Thymus (tissue), 11 donors: ENCODE data around the gene STRA6. TPM values are rescaled to one million over a fixed set of nuclear protein-coding genes. Genes with fewer than 3 reads are reported as not detected.
A peak's percentile ranks its signal among the peaks of the same experiment; 100 is the strongest.

Experiments
- DNase-seq, 9 donors: peaks; one replicate each; pipeline ENCODE4 v3.0.0-alpha.2; 2013; ENCODE audit warnings: low spot score in 9 of 9, low read depth in 6 of 9, missing footprints in 1 of 9
- H3K27ac ChIP-seq, 2 donors: one replicate each; pipeline ENCODE4 v1.5.1; 2013; ENCODE audit warnings: control low read depth in 1 of 2, low read depth in 1 of 2, low read length in 1 of 2, mild to moderate bottlenecking in 1 of 2, moderate library complexity in 1 of 2
- H3K27me3 ChIP-seq, 2 donors: one replicate each; pipeline ENCODE4 v1.5.1; 2013; ENCODE audit warnings: low read length in 1 of 2; ENCODE audit not compliant: control insufficient read depth in 2 of 2, insufficient read depth in 1 of 2
- H3K36me3 ChIP-seq, 2 donors: one replicate each; pipeline ENCODE4 v1.5.1; 2013; ENCODE audit warnings: low read length in 1 of 2, mild to moderate bottlenecking in 1 of 2, moderate library complexity in 1 of 2; ENCODE audit not compliant: control insufficient read depth in 2 of 2, insufficient read depth in 2 of 2
- H3K4me1 ChIP-seq, 2 donors: one replicate each; pipeline ENCODE4 v1.5.1; 2013; ENCODE audit warnings: low read length in 2 of 2; ENCODE audit not compliant: control insufficient read depth in 2 of 2, insufficient read depth in 2 of 2
- H3K4me3 ChIP-seq, 2 donors: one replicate each; pipeline ENCODE4 v1.5.1; 2013; ENCODE audit warnings: low read length in 2 of 2, control low read depth in 1 of 2, mild to moderate bottlenecking in 1 of 2
- H3K9me3 ChIP-seq, 2 donors: one replicate each; pipeline ENCODE4 v1.5.1; 2013; ENCODE audit warnings: low read length in 1 of 2, mild to moderate bottlenecking in 1 of 2; ENCODE audit not compliant: control insufficient read depth in 2 of 2, insufficient read depth in 1 of 2
- WGBS: extraction: QIAGEN DNeasy Blood & Tissue Kit; methylation state at CpG from one replicate; pipeline ENCODE4 v1.1.7; 2013; 5-methylcytosine and 5-hydroxymethylcytosine counted together
- polyA plus RNA-seq: library from polyadenylated mRNA; stranded (reverse); fragments of 200-250 nt; gene quantifications from one replicate; pipeline ENCODE4 v1.2.3, GENCODE V29; 2013
- total RNA-seq: library from RNA; stranded (reverse); fragments of 120-200 nt; gene quantifications from one replicate; pipeline ENCODE4 v1.2.4, GENCODE V29; 2013
- donor health status: healthy.

STRA6 gene
- total and polyA plus RNA-seq, 2 donors: 0.68 to 2.6 TPM

- no peaks in the 10 kb centered on the region for H3K27me3 ChIP-seq
- peaks cover 0 to 3% of the 10 kb centered on the region in 2 donors for H3K36me3 ChIP-seq
- H3K4me1 ChIP-seq: peaks cover 0 to 10% of the 10 kb centered on the region in 2 donors
- H3K4me3 ChIP-seq: no peak overlapping the region
- peaks cover 0 to 5% of the 10 kb centered on the region in 2 donors for H3K9me3 ChIP-seq
- DNase-seq: no peak
- WGBS: 95% methylated on average over 4 of the region's 4 CpGs
- H3K27ac ChIP-seq: no peak overlapping the region
Measured at GRCh38 chr15:74193299-74193718, 9.3 kb downstream of the STRA6 start.

- H3K36me3 ChIP-seq: peaks cover 0 to 3% of the 10 kb centered on the region in 2 donors
- H3K9me3 ChIP-seq: peaks cover 0 to 5% of the 10 kb centered on the region in 2 donors
- peaks cover 0 to 10% of the 10 kb centered on the region in 2 donors for H3K4me1 ChIP-seq
- no peak overlapping the region for H3K4me3 ChIP-seq
- H3K27me3 ChIP-seq: no peaks in the 10 kb centered on the region
- 76% methylated on average over 5 of the region's 5 CpGs for WGBS
- peak in 1 of 9 donors; percentile 38 for DNase-seq
- H3K27ac ChIP-seq: no peak overlapping the region
Measured at GRCh38 chr15:74192751-74193150, 9.8 kb downstream of the STRA6 start.

GRCh38 chr15:74191798-74192197, 10.8 kb downstream of the STRA6 start:
- DNase-seq: no peak
- no peak overlapping the region for H3K27ac ChIP-seq
- 90% methylated on average over 3 of the region's 3 CpGs for WGBS

GRCh38 chr15:74188216-74188615, 14.4 kb downstream of the STRA6 start:
- H3K9me3 ChIP-seq: peaks cover 0 to 5% of the 10 kb centered on the region in 2 donors
- H3K4me1 ChIP-seq: peaks cover 0 to 10% of the 10 kb centered on the region in 2 donors
- no peak overlapping the region for H3K27ac ChIP-seq
- 98% methylated on average over 11 of the region's 11 CpGs for WGBS
- no peak overlapping the region for H3K4me3 ChIP-seq
- no peaks in the 10 kb centered on the region for H3K36me3 ChIP-seq
- DNase-seq: no peak
- no peaks in the 10 kb centered on the region for H3K27me3 ChIP-seq

More at GRCh38 chr15:74191798-74192197, 10.8 kb downstream of the STRA6 start:
- Histone ChIP-seq H3K9me3 (peaks cover 0 to 5% of the 10 kb centered on the region in 2 donors), H3K36me3 (peaks cover 0 to 3% of the 10 kb centered on the region in 2 donors), H3K27me3 (no peaks in the 10 kb centered on the region), H3K4me1 (peaks cover 0 to 10% of the 10 kb centered on the region in 2 donors), H3K4me3 (no peak overlapping the region)

DNA sequence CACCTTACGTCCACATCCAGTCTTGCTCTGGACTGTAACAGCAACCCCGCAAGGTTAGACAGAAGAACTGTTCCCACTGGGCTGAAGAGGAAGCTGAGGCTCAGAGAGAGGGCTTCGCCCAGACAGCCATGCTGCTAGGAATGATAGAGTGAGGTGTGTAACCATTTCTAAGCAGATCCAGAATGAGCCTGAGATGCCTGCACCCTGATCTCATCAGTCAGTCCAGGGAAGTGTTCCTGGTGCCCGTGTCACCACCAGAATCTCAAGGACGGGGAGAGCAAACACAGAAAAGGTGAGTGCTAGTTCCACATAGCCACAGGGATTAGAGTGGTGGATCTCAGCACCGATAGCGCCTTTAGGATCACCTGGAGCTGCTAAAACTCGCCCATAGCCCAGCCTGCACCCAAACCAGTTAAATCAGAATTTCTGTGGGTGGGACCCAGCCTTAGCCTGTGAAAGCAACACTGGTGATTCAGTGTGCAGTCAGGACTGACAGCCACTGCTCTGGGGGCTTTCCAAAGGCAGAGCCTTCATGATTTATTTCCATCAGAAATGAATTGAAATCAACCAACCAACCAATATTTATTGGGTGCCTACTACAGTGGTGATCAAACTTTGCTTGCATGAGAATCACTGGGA, 16.8 kb downstream of the STRA6 start:
- DNase-seq: no peak
- 82% methylated on average over 8 of the region's 8 CpGs for WGBS
- Histone ChIP-seq H3K4me3 (no peak overlapping the region), H3K36me3 (no peaks in the 10 kb centered on the region), H3K27me3 (no peaks in the 10 kb centered on the region), H3K4me1 (no peaks in the 10 kb centered on the region), H3K9me3 (no peaks in the 10 kb centered on the region), H3K27ac (no peak overlapping the region)

DNA sequence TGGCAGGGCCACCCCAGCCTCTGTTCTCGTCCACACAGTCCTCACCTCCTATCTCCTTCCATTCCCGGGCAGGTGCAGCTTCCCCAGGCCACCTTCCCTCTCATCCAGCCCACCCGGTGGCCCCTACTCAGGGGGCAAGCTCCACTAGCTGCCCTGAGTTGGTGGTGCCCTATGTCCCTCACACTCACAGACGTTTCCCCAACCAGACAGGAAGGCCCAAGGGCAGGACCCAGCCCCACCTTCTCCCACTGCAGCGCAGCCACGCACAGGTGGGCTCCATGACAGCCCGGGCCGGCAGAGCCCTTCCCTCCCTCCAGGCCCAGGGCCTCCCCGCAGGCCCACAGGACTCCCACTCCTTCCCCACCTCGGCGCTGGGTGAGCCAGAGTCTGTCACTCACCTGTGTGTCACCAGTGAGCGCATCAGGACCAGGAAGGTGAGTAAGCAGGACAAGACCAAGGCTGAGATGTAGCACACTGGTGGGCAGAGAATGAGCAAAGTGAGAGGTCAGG, 17.9 kb downstream of the STRA6 start:
- Histone ChIP-seq H3K27me3 (no peaks in the 10 kb centered on the region), H3K27ac (no peak overlapping the region), H3K4me1 (peaks cover 0 to 6% of the 10 kb centered on the region in 2 donors), H3K9me3 (no peaks in the 10 kb centered on the region), H3K36me3 (no peaks in the 10 kb centered on the region), H3K4me3 (no peak overlapping the region)
- no peak for DNase-seq
- 88% methylated on average over 12 of the region's 12 CpGs for WGBS

GRCh38 chr15:74182131-74182530, 20.5 kb downstream of the STRA6 start:
- no peaks in the 10 kb centered on the region for H3K9me3 ChIP-seq
- 95% methylated on average over 8 of the region's 8 CpGs for WGBS
- H3K27ac ChIP-seq: no peak overlapping the region
- no peaks in the 10 kb centered on the region for H3K27me3 ChIP-seq
- H3K4me3 ChIP-seq: no peak overlapping the region
- DNase-seq: no peak
- H3K4me1 ChIP-seq: peaks cover 0 to 6% of the 10 kb centered on the region in 2 donors
- no peaks in the 10 kb centered on the region for H3K36me3 ChIP-seq

DNA sequence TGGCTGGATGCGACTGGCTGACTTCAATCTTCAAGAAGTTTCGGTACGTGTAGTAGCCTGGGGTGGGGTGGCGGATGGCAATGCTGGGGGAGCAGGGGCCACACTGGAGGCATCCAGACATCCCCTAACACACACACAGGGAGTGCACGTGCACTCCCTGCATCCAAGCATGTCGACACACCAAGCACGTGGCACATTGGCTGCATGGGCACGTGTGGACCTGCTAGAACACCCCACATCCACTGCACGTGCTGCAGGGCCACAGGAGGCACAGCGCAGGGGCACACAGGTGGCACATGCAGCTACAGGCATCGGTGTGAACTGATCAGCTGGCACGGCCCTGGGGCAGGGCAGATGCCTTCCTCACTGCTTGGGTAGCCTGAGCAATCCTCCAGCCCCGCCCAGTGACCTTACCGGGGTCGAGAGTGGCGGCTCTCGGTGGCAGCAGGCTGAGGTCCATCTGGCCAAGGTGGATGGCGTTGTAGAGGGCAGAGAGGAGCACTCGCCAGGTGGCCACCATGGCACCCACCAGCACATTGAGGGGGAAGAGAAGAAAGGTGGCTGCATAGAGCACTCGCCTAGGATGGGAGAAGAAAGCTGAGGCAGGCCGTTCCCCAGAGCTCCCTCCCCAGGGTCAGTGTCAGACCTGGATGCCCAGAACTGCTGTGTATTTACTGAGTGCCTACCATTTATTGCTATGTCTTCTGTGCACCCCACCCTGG, 21.5 kb downstream of the STRA6 start:
- Histone ChIP-seq H3K4me3 (no peak overlapping the region), H3K27ac (no peak overlapping the region), H3K27me3 (no peaks in the 10 kb centered on the region), H3K36me3 (no peaks in the 10 kb centered on the region), H3K9me3 (no peaks in the 10 kb centered on the region), H3K4me1 (peaks cover 0 to 9% of the 10 kb centered on the region in 2 donors)
- no peak for DNase-seq
- 92% methylated on average over 21 of the region's 21 CpGs for WGBS
